IMR-90 (cell line): ENCODE data around the gene C19orf25. TPM values are rescaled to one million over a fixed set of nuclear protein-coding genes. Genes with fewer than 3 reads are reported as not detected.

Experiments used
- ATAC-seq: fragments of 200-7000 bp; cut with Tn5 transposase; 2 replicates; pipeline ENCODE4 v1.9.1; 2020; ENCODE audit warnings: low read depth, mild to moderate bottlenecking, moderate library complexity
- BruUV-seq: library from RNA; stranded (reverse); fragments of 400-500 nt; replicated peaks from 2 replicates; lab custom pipeline; 2021; lab: Mats Ljungman, UMichigan
- CTCF ChIA-PET: fragments of 300-600 bp; formaldehyde crosslinking; extraction: SDS; loops from one replicate; lab custom pipeline; 2021; ENCODE audit warnings: antibody characterized with exemption; lab: Yijun Ruan, JAX
- POLR2A ChIA-PET: fragments of 300-600 bp; sonication (Branson Sonifier 250); formaldehyde crosslinking; loops from one replicate; lab custom pipeline; 2022; ENCODE audit warnings: antibody characterized with exemption; ENCODE audit not compliant: unreplicated experiment; lab: Charles Lee
- DNase-seq: peaks from one replicate; pipeline ENCODE4 v3.0.0; 2013
- H2AFZ ChIP-seq: replicated peaks from 2 replicates; pipeline ENCODE3; 2013; ENCODE audit warnings: low read length, mild to moderate bottlenecking; ENCODE audit not compliant: poor library complexity
- H2AK5ac ChIP-seq: 2 replicates; pipeline ENCODE4 v1.6.1; 2013; ENCODE audit warnings: low read depth, low read length, inconsistent platforms
- H2AK9ac ChIP-seq: replicated peaks from 2 replicates; pipeline ENCODE3; 2013; ENCODE audit warnings: mild to moderate bottlenecking, low read depth, low read length, moderate library complexity; ENCODE audit not compliant: poor library complexity
- H2BK120ac ChIP-seq: 2 replicates; pipeline ENCODE4 v1.6.1; 2013; ENCODE audit warnings: low read depth, low read length, inconsistent platforms
- H2BK15ac ChIP-seq: 3 replicates; pipeline ENCODE4 v1.6.1; 2013; ENCODE audit warnings: low read depth, low read length, inconsistent platforms
- H2BK20ac ChIP-seq: 2 replicates; pipeline ENCODE4 v1.6.1; 2013; ENCODE audit warnings: low read depth, mild to moderate bottlenecking, inconsistent platforms, low read length, moderate library complexity
- H2BK5ac ChIP-seq: 2 replicates; pipeline ENCODE4 v1.6.1; 2013; ENCODE audit warnings: mild to moderate bottlenecking, low read depth, low read length, inconsistent platforms; ENCODE audit not compliant: poor library complexity, severe bottlenecking
- H3K14ac ChIP-seq: replicated peaks from 2 replicates; pipeline ENCODE4 v1.6.1; 2013; ENCODE audit warnings: low read depth, low read length, inconsistent platforms
- H3K18ac ChIP-seq: 2 replicates; pipeline ENCODE4 v1.6.1; 2013; ENCODE audit warnings: low read depth, low read length, control low read depth
- H3K23ac ChIP-seq: 2 replicates; pipeline ENCODE4 v1.6.1; 2013; ENCODE audit warnings: low read depth, low read length, inconsistent platforms
- H3K27ac ChIP-seq: 2 replicates; pipeline ENCODE4 v1.5.1; 2013; ENCODE audit warnings: mild to moderate bottlenecking, control low read depth, low read length; ENCODE audit not compliant: insufficient read depth
- H3K27me3 ChIP-seq: 2 replicates; pipeline ENCODE4 v1.6.1; 2013; ENCODE audit warnings: low read length; ENCODE audit not compliant: control insufficient read depth, insufficient read depth
- H3K36me3 ChIP-seq: 2 replicates; pipeline ENCODE4 v1.6.1; 2013; ENCODE audit warnings: low read length, mixed read lengths; ENCODE audit not compliant: control insufficient read depth, insufficient read depth
- H3K4ac ChIP-seq: 2 replicates; pipeline ENCODE4 v1.6.1; 2013; ENCODE audit warnings: low read depth, low read length, inconsistent platforms
- H3K4me1 ChIP-seq: 2 replicates; pipeline ENCODE4 v1.6.1; 2013; ENCODE audit warnings: low read length, mixed read lengths; ENCODE audit not compliant: control insufficient read depth, insufficient read depth
- H3K4me2 ChIP-seq: 2 replicates; pipeline ENCODE4 v1.6.1; 2013; ENCODE audit warnings: low read depth, mild to moderate bottlenecking, control low read depth, low read length, moderate library complexity
- H3K4me3 ChIP-seq: 2 replicates; pipeline ENCODE4 v1.5.1; 2013; ENCODE audit warnings: low read depth, mild to moderate bottlenecking, control low read depth, low read length, moderate library complexity; ENCODE audit not compliant: insufficient read depth
- H3K56ac ChIP-seq: 2 replicates; pipeline ENCODE4 v1.6.1; 2013; ENCODE audit warnings: low read length, inconsistent platforms; ENCODE audit not compliant: insufficient read depth; ENCODE audit errors: extremely low read depth
- H3K79me1 ChIP-seq, 2 experiments: 2 replicates each; pipeline ENCODE4 v1.6.1; 2013; ENCODE audit warnings: low read length in 2 of 2, inconsistent platforms in 1 of 2, low read depth in 1 of 2
- H3K9ac ChIP-seq: 2 replicates; pipeline ENCODE4 v1.6.1; 2013; ENCODE audit warnings: low read depth, low read length, control low read depth
- H3K9me1 ChIP-seq: 2 replicates; pipeline ENCODE4 v1.6.1; 2013; ENCODE audit warnings: low read length, inconsistent platforms; ENCODE audit not compliant: insufficient read depth
- H3K9me3 ChIP-seq: 2 replicates; pipeline ENCODE4 v1.6.1; 2013; ENCODE audit warnings: low read length; ENCODE audit not compliant: control insufficient read depth, insufficient read depth
- H4K20me1 ChIP-seq: 2 replicates; pipeline ENCODE4 v1.6.1; 2013; ENCODE audit warnings: low read length, inconsistent platforms; ENCODE audit not compliant: insufficient read depth
- H4K5ac ChIP-seq: 2 replicates; pipeline ENCODE4 v1.6.1; 2013; ENCODE audit warnings: mild to moderate bottlenecking, low read depth, low read length, control low read depth
- H4K8ac ChIP-seq, 2 experiments: 2 replicates each; pipeline ENCODE4 v1.6.1; 2013; ENCODE audit warnings: low read depth in 2 of 2, low read length in 2 of 2, control low read depth in 1 of 2, inconsistent platforms in 1 of 2
- H4K91ac ChIP-seq: 2 replicates; pipeline ENCODE4 v1.6.1; 2013; ENCODE audit warnings: low read depth, low read length, inconsistent platforms; ENCODE audit not compliant: insufficient read depth
- CEBPB ChIP-seq: IDR thresholded peaks from 2 replicates; pipeline ENCODE4 v1.6.1; 2012; ENCODE audit warnings: low read depth, low read length, improper control_type of control experiment
- FOS ChIP-seq: fragments of 150-350 bp; IDR thresholded peaks from 2 replicates; pipeline ENCODE4 v1.6.1; 2016; ENCODE audit warnings: low read depth, low read length
- MAZ ChIP-seq: IDR thresholded peaks from 2 replicates; pipeline ENCODE4 v1.6.1; 2012; ENCODE audit warnings: low read depth, mild to moderate bottlenecking, low read length, improper control_type of control experiment, moderate library complexity, borderline replicate concordance
- NFE2L2 ChIP-seq: fragments of 150-350 bp; IDR thresholded peaks from 2 replicates; pipeline ENCODE4 v1.6.1; 2016; ENCODE audit warnings: low read depth, mild to moderate bottlenecking, low read length
- RAD21 ChIP-seq: IDR thresholded peaks from 2 replicates; pipeline ENCODE4 v1.6.1; 2012; ENCODE audit warnings: low read length, improper control_type of control experiment
- RFX5 ChIP-seq: IDR thresholded peaks from 2 replicates; pipeline ENCODE4 v1.8.0; 2012; ENCODE audit warnings: low read depth, mild to moderate bottlenecking, low read length, moderate library complexity
- WGBS, 2 experiments: methylation state at CpG; one replicate each; pipeline versions ENCODE4 v1.1.5 to v1.1.7; 2013; ENCODE audit warnings: missing lambda C conversion rate in 2 of 2; ENCODE audit not compliant: insufficient read length in 1 of 2; ENCODE audit errors: extremely low coverage in 2 of 2; 5-methylcytosine and 5-hydroxymethylcytosine counted together
- dilution Hi-C: fragments of 300-500 bp; cut with HindIII; formaldehyde crosslinking; loops from one replicate; pipeline ENCODE4 v1.14.3; 2018; ENCODE audit warnings: low sequenced_read_pairs; ENCODE audit not compliant: unreplicated experiment
- in situ Hi-C: fragments of 300-500 bp; cut with MboI; formaldehyde crosslinking; loops from 3 replicates; pipeline ENCODE4 v1.14.3; 2019; ENCODE audit warnings: low sequenced_read_pairs, inconsistent platforms, mixed read lengths
- intact Hi-C: fragments of 100-400 bp; cut with micrococcal nuclease; formaldehyde crosslinking; loops from 2 replicates; pipeline ENCODE4 v1.10.0; 2022
- polyA plus RNA-seq, 3 experiments: library from polyadenylated mRNA; depleted of rRNA; stranded (reverse); fragments of >200 nt; gene quantifications; 2 replicates each; pipeline ENCODE4 v1.2.3, GENCODE V29; 2012; ENCODE audit warnings: low replicate concordance in 1 of 3
- total RNA-seq: library from RNA; depleted of rRNA; stranded (reverse); fragments of >200 nt; gene quantifications from 2 replicates; pipeline ENCODE4 v1.2.3, GENCODE V29; 2012

The C19orf25 gene
- total and polyA plus RNA-seq, 2 of the 4 experiments (the other 2 are of a cell fraction), result 10.4 to 34.9 TPM

GRCh38 chr19:1523412-1524286, 44.6 kb upstream of the C19orf25 start, which contains the start of gene PLK5 (continued):
- TF ChIP-seq CEBPB, result no peak

GRCh38 chr19:1522838-1523237, 43.8 kb upstream of the C19orf25 start:
- H3K9ac ChIP-seq, result no peak overlapping the region
- no peaks in the 10 kb centered on the region for H3K36me3 ChIP-seq
- 0 out of 2 replicates have a peak, but pooled peaks cover 7% of the 10 kb centered on the region for H4K20me1 ChIP-seq
- intact Hi-C loops (no loop called here), in situ Hi-C loops (no loop called here), dilution Hi-C loops (no loop called here)
- H2AFZ ChIP-seq, result no peak overlapping the region
- no peak overlapping the region for H4K5ac ChIP-seq
- H3K56ac ChIP-seq, result no peak overlapping the region
- H2BK20ac ChIP-seq, result no peak overlapping the region
- no peaks in the 10 kb centered on the region for H3K79me1 ChIP-seq
- H3K27ac ChIP-seq, result no peak overlapping the region
- no peak for DNase-seq
- H2BK120ac ChIP-seq, result no peak overlapping the region
- H3K18ac ChIP-seq, result no peak overlapping the region
- no peak overlapping the region for H3K4me3 ChIP-seq
- H2AK5ac ChIP-seq, result no peak overlapping the region
- no peak overlapping the region for H3K4ac ChIP-seq
- POLR2A ChIA-PET, result no interaction called here
- 60% methylated on average over 3 of the region's 18 CpGs; no CpG with 5 or more reads in 1 of the 2 experiments for WGBS, 2 experiments
- H3K4me1 ChIP-seq, result no peaks in the 10 kb centered on the region; the same call in 1 of the 2 replicates
- H2BK5ac ChIP-seq, result no peak overlapping the region
- no TSS peak for BruUV-seq
- CTCF ChIA-PET, result no interaction called here
- TF ChIP-seq RFX5 (no peak), NFE2L2 (no peak), FOS (no peak), MAZ (no peak), CEBPB (no peak), RAD21 (no peak)
- no peak overlapping the region for H3K4me2 ChIP-seq
- no peak overlapping the region for H3K23ac ChIP-seq
- peak overlapping the region; percentile 42 for H2AK9ac ChIP-seq
- peaks cover 4% of the 10 kb centered on the region; the same call in 1 of the 2 replicates for H3K9me1 ChIP-seq
- peaks cover 34% of the 10 kb centered on the region for H3K27me3 ChIP-seq
- H3K14ac ChIP-seq, result no peak overlapping the region
- no peak overlapping the region for H4K8ac ChIP-seq
- ATAC-seq, result no peak
- H3K9me3 ChIP-seq, result no peaks in the 10 kb centered on the region
- no peak overlapping the region for H4K91ac ChIP-seq
- H2BK15ac ChIP-seq, result no peak overlapping the region
